Kidney (tissue), 14 donors: ENCODE measurements around the gene PIP4K2C. TPM values are rescaled to one million over a fixed set of nuclear protein-coding genes. Genes with fewer than 3 reads are reported as not detected.
A peak's percentile ranks its signal among the peaks of the same experiment; 100 is the strongest.

Source experiments
- DNase-seq, 5 donors: peaks; one replicate each; pipeline ENCODE4 v3.0.0-alpha.2; 2013 to 2020
- FAIRE-seq: peaks from 2 replicates; lab custom pipeline; 2012; peaks lifted over from hg19 to GRCh38; lab: Jason Lieb, UNC
- H3K27ac ChIP-seq, 2 donors: one replicate each; pipeline ENCODE4 v1.7.0; 2013; ENCODE audit warnings: low read depth in 2 of 2, low read length in 2 of 2, inconsistent platforms in 1 of 2
- H3K27me3 ChIP-seq: one replicate; pipeline ENCODE4 v1.7.1; 2013; ENCODE audit warnings: low read length, inconsistent platforms; ENCODE audit not compliant: control insufficient read depth, insufficient read depth
- H3K36me3 ChIP-seq, 3 donors: one replicate each; pipeline versions ENCODE4 v1.7.0 to v1.7.1; 2013; ENCODE audit warnings: low read length in 3 of 3, control low read depth in 1 of 3, inconsistent platforms in 1 of 3; ENCODE audit not compliant: insufficient read depth in 3 of 3, control insufficient read depth in 2 of 3
- H3K4me1 ChIP-seq, 3 donors: one replicate each; pipeline versions ENCODE4 v1.7.0 to v1.7.1; 2013; ENCODE audit warnings: low read length in 3 of 3, inconsistent platforms in 1 of 3, low read depth in 1 of 3; ENCODE audit not compliant: control insufficient read depth in 2 of 3, insufficient read depth in 2 of 3
- H3K4me3 ChIP-seq, 3 donors: one replicate each; pipeline versions ENCODE4 v1.7.0 to v1.8.1; 2013; ENCODE audit warnings: low read length in 3 of 3, control low read depth in 1 of 3, inconsistent platforms in 1 of 3
- H3K9ac ChIP-seq, 3 donors: one replicate each; pipeline versions ENCODE4 v1.7.0 to v1.7.1; 2013; ENCODE audit warnings: low read length in 3 of 3, control low read depth in 1 of 3, inconsistent platforms in 1 of 3
- H3K9me3 ChIP-seq, 3 donors: one replicate each; pipeline versions ENCODE4 v1.7.0 to v1.7.1; 2013; ENCODE audit warnings: low read length in 3 of 3, control low read depth in 1 of 3, inconsistent platforms in 1 of 3; ENCODE audit not compliant: control insufficient read depth in 2 of 3, insufficient read depth in 1 of 3
- intact Hi-C: fragments of 100-400 bp; cut with DNase I; formaldehyde crosslinking; loops from one replicate; pipeline ENCODE4 v1.11.1; 2022
- polyA plus RNA-seq: library from polyadenylated mRNA; stranded (reverse); fragments of 350-450 nt; fragmentation: Illumina TruSeq; extraction: RNeasy Lipid Tissue Mini Kit (QIAGEN cat#74804); gene quantifications from one replicate; pipeline ENCODE4 v1.2.3, GENCODE V29; 2014; ENCODE audit warnings: low read depth, low replicate concordance; ENCODE audit not compliant: insufficient read depth
- total RNA-seq: library from RNA; stranded (reverse); fragmentation: NEBNext Ultra II Directional; extraction: Animal tissue kit (Norgen Biotek cat#: 25700); gene quantifications from one replicate; pipeline ENCODE4 v1.2.1, GENCODE V29; 2021
- TF ChIP-seq, protein P1 (sequence below): IDR thresholded peaks from 3 replicates; pipeline ENCODE4 v1.5.1; 2012; ENCODE audit warnings: mild to moderate bottlenecking, moderate library complexity, borderline replicate concordance; ENCODE audit not compliant: insufficient read depth; ENCODE audit errors: extremely low read depth
- donor health status: control.
- donor health status: control.
- donor health status: control.
- donor health status: control.
- donor health status: control.
- donor health status: DM: yes; HTN: yes; CAD: no.
- donor health status: Normal renal cell carcinoma (clear cell type).

Gene PIP4K2C
- total and polyA plus RNA-seq, 2 donors from 2014 or later, result 43.2 to 52.4 TPM

DNA sequence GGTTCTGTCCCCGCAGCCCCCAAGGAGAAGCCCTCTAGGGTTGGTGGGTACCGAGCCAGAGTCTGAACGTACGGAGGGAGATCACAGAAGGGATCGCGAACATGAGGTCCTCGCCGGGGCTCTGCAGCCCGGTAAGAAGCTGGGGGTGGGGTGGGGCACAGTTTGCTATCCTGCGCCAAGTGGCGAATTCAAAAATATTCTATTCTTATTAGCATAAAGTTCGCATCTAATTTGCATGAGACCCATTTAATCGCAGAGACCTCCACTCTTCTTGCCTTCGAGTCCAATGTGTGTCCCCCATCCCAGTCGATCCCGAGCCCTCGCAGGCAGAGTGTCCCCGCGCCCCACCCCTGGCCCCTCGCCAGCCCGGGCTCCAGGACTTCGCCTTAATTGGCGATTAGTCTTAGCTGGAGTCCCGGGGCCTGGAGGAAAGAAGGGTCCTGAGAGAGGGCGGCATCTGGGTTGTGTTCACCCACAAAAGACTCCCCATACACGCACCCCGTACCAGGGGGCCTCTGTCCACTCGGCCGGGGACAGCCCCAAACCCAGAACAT is 19.6 kb downstream of the PIP4K2C start:
- TF ChIP-seq, protein P1, sequence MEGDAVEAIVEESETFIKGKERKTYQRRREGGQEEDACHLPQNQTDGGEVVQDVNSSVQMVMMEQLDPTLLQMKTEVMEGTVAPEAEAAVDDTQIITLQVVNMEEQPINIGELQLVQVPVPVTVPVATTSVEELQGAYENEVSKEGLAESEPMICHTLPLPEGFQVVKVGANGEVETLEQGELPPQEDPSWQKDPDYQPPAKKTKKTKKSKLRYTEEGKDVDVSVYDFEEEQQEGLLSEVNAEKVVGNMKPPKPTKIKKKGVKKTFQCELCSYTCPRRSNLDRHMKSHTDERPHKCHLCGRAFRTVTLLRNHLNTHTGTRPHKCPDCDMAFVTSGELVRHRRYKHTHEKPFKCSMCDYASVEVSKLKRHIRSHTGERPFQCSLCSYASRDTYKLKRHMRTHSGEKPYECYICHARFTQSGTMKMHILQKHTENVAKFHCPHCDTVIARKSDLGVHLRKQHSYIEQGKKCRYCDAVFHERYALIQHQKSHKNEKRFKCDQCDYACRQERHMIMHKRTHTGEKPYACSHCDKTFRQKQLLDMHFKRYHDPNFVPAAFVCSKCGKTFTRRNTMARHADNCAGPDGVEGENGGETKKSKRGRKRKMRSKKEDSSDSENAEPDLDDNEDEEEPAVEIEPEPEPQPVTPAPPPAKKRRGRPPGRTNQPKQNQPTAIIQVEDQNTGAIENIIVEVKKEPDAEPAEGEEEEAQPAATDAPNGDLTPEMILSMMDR, result no peak
- Histone ChIP-seq H3K4me1 (peaks cover 0 to 2% (median 0%) of the 10 kb centered on the region in 3 donors), H3K4me3 (peak overlapping the region; percentile 34 to 54 (median 53)), H3K27me3 (no peaks in the 10 kb centered on the region), H3K9me3 (no peaks in the 10 kb centered on the region), H3K36me3 (no peaks in the 10 kb centered on the region), H3K9ac (peak overlapping the region in 2 of 3 donors; percentile 17 to 58), H3K27ac (peak overlapping the region; percentile 63 to 84)
- DNase-seq (peak in 4 of 5 donors; percentile 36 to 89 (median 66)), FAIRE-seq (no peak)
- intact Hi-C loops, result no loop called here

DNA sequence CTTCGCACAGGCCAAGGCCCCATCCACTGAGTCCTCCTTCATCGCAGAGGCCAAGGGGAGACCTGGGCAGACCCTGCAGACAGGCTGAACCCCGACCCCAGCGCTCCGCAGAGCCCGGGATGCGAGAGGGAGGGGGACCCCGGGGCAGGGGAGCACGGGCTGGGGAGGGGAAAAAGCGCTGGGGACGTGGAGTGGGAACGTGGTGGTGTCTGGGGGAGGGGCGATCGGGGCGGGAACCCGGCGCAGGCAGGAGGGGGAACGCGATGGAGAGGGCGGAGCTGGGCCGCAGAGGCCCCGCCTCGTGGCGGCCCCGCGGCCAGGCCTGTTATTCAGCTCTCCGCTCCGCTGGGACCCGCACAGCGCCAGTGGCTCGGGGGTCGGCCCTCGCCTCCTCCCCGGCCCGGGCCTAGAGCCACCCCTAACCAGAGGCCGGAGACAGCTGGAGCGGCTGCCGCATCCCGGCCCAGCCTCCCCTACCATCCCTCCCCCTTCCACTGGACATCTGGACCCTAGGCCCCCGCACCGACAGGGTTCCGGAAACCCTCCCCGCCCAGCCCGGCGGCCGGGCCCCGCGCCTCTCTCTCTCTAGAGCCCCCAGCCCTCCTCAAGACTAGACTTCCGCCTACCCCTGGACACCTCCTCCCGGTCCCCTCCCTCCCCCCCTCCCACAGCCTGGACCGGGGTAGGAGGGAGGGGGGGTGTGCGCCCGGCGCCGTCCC is 20.3 kb downstream of the PIP4K2C start, which contains the start of gene ARHGEF25:
Gene ARHGEF25 (plus strand): TSS at position 328 of the 719 bp plus-strand sequence. CDS start 460 bp downstream, outside the sequence.
- TF ChIP-seq, protein P1, result no peak
- peak within 1 kb of the TSS; percentile 63 to 84 for H3K27ac ChIP-seq
- FAIRE-seq (no peak), DNase-seq (peak; percentile 76 to 94 (median 88))
- peak within 1 kb of the TSS; percentile 34 to 54 (median 53) for H3K4me3 ChIP-seq
- no peaks in the 10 kb centered on the region for H3K9me3 ChIP-seq
- peak within 1 kb of the TSS in 2 of 3 donors; percentile 17 to 58 for H3K9ac ChIP-seq
- peaks cover 0 to 2% (median 0%) of the 10 kb centered on the region in 3 donors for H3K4me1 ChIP-seq
- H3K27me3 ChIP-seq, result no peaks in the 10 kb centered on the region
- intact Hi-C loops, result no loop called here
- no peaks in the 10 kb centered on the region for H3K36me3 ChIP-seq

DNA sequence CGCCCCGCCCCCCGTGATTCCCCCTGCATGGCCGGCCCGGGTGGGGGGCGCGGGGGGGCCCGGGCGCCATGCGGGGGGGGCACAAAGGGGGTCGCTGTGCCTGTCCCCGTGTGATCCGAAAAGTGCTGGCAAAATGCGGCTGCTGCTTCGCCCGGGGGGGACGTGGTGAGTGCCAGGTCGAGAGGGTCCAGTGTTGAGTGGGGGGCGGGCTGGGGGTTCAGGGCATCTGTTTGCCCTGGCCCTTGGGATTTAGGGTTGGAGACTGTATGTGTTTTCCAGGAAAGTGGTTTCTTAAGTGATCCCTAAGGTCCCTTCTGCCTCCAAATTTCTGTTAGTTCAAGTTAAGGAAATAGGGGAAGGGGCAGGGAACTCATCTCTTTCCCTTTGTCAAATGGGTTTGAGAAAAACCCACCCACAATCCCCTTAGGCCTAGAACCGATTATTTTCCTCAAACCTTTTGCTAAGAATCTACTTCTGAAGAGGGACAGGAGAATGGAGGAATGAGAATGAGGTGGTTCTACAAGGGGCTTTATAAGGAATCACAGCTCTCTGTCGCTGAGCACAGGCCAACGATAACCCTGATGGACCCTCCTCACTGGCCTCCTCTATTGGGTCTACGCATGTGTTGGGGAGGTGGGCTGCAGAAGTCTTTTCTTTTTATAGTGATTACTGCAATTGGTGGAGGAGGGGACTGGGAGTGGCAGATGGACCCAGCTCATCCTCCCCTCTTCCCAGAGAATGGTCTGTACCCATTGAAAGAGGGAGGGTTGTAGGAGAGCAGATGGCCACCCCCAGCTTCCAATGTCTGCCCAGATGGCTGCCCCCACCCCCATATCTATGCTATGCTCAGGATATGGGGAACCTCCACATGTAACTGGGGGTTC is 21.1 kb downstream of the PIP4K2C start:
- FAIRE-seq, result no peak
- Histone ChIP-seq H3K27ac (no peak overlapping the region), H3K9ac (no peak overlapping the region), H3K4me1 (peaks cover 0 to 2% (median 0%) of the 10 kb centered on the region in 3 donors), H3K4me3 (peak overlapping the region in 2 of 3 donors; percentile 4 to 54), H3K36me3 (no peaks in the 10 kb centered on the region), H3K9me3 (no peaks in the 10 kb centered on the region), H3K27me3 (no peaks in the 10 kb centered on the region)
- intact Hi-C loops, result no loop called here
- DNase-seq, result peak in 1 of 5 donors; percentile 56
- TF ChIP-seq, protein P1, result no peak
